ENCODE measurements around the gene LUZP2.

LUZP2 gene

DNA sequence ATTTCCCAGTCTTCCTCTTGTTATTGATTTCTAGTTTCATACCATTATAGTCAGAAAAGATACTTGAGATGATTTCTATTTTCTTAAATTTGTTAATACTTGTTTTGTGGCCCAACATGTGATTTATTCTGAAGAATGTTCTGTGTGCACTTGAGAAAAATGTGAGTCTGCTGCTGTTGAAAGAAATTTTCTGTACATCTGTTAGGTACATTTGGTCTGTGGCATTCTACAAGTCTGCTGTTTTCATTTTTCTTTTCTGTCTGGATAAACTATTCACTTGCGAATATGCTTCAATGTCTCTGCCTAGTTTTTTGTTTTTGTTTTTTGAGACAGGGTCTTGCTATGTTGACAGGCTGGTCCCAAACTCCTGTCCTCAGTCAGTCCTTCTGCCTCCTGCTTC, 26.4 kb upstream of the LUZP2 start:
- H3K9me2 ChIP-seq (replicated peaks; ENCODE audit: control insufficient read depth, low read length) = no peaks in the 10 kb centered on the region

DNA sequence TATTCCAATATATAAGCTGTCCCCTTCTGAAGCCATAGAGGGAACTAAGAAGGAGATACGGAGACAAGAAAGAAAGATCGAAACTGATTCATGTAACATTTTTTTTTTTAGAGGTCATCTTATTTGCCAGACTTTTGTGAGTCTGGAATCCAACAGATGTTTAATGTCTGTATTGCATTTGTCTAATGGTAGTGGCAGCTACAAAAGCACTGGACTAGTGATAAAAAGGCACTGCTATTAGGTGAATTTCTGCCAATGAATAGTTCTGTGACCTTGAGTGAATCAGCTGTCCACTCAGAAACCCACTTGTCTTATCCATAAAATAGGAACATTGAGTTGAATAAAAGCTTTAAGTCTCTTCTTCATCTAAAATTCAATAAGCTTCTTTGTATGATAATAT, 25.8 kb upstream of the LUZP2 start:
- Histone ChIP-seq H3K4me3 (ENCODE audit: low read length) (no peak overlapping the region), H3F3A (ENCODE audit: control insufficient read depth, insufficient read depth) (no peaks in the 10 kb centered on the region), H3K4me1 (ENCODE audit: control insufficient read depth, low read length) (no peaks in the 10 kb centered on the region), H3K4me2 (ENCODE audit: low read length) (no peak overlapping the region), H3K27me3 (ENCODE audit: control insufficient read depth, low read length) (no peaks in the 10 kb centered on the region), H3K9me2 (replicated peaks; ENCODE audit: control insufficient read depth, low read length) (no peaks in the 10 kb centered on the region), H3K79me2 (ENCODE audit: control insufficient read depth, low read length) (no peaks in the 10 kb centered on the region), H3K36me3 (ENCODE audit: control insufficient read depth, low read length) (no peaks in the 10 kb centered on the region), H3K27ac (ENCODE audit: low read depth, low read length) (no peak overlapping the region), H3K9me3 (ENCODE audit: control insufficient read depth, insufficient read depth, low read length) (no peaks in the 10 kb centered on the region), H4K20me1 (ENCODE audit: control insufficient read depth, insufficient read depth, low read depth, low read length) (no peaks in the 10 kb centered on the region)
- TF ChIP-seq EZH2phosphoT487 (IDR thresholded peaks at IDR 0.05; ENCODE audit: borderline replicate concordance, low read length) = no peak
- TF ChIP-seq, protein P1, sequence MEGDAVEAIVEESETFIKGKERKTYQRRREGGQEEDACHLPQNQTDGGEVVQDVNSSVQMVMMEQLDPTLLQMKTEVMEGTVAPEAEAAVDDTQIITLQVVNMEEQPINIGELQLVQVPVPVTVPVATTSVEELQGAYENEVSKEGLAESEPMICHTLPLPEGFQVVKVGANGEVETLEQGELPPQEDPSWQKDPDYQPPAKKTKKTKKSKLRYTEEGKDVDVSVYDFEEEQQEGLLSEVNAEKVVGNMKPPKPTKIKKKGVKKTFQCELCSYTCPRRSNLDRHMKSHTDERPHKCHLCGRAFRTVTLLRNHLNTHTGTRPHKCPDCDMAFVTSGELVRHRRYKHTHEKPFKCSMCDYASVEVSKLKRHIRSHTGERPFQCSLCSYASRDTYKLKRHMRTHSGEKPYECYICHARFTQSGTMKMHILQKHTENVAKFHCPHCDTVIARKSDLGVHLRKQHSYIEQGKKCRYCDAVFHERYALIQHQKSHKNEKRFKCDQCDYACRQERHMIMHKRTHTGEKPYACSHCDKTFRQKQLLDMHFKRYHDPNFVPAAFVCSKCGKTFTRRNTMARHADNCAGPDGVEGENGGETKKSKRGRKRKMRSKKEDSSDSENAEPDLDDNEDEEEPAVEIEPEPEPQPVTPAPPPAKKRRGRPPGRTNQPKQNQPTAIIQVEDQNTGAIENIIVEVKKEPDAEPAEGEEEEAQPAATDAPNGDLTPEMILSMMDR (IDR thresholded peaks at IDR 0.05; ENCODE audit: low read depth, low read length, poor library complexity, severe bottlenecking) = no peak

More for the DNA sequence above, 26.4 kb upstream of the LUZP2 start:
- no peaks in the 10 kb centered on the region for H3F3A ChIP-seq (ENCODE audit: control insufficient read depth, insufficient read depth)
- no peaks in the 10 kb centered on the region for H3K9me3 ChIP-seq (ENCODE audit: control insufficient read depth, insufficient read depth, low read length)
- H3K4me1 ChIP-seq (ENCODE audit: control insufficient read depth, low read length) = no peaks in the 10 kb centered on the region
- no peaks in the 10 kb centered on the region for H3K36me3 ChIP-seq (ENCODE audit: control insufficient read depth, low read length)
- no peaks in the 10 kb centered on the region for H3K79me2 ChIP-seq (ENCODE audit: control insufficient read depth, low read length)
- no peak overlapping the region for H3K27ac ChIP-seq (ENCODE audit: low read depth, low read length)
- H4K20me1 ChIP-seq (ENCODE audit: control insufficient read depth, insufficient read depth, low read depth, low read length) = no peaks in the 10 kb centered on the region
- H3K4me3 ChIP-seq (ENCODE audit: low read length) = no peak overlapping the region
- no peaks in the 10 kb centered on the region for H3K27me3 ChIP-seq (ENCODE audit: control insufficient read depth, low read length)
- no peak overlapping the region for H3K4me2 ChIP-seq (ENCODE audit: low read length)
- TF ChIP-seq EZH2phosphoT487 (IDR thresholded peaks at IDR 0.05; ENCODE audit: borderline replicate concordance, low read length) = no peak
- TF ChIP-seq, protein P1 (IDR thresholded peaks at IDR 0.05; ENCODE audit: low read depth, low read length, poor library complexity, severe bottlenecking) = no peak

DNA sequence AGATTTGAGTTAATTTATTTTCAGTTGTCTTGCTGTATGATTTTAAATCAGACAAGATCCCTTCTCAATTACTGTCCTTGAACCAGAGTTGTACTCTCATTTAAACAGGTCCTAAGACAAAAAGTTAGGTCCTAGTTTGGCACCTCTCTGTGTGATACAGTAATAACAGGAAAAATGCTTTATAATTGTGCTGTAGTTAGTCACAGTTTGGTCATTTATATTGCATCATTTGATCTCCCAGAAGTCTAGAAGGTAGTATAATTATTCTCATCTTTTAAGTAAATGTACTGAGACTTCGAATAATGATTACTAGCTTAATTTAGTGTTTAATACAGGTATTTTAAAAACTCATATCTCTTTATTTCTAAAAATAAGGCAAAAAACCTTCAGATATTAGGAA, 18.1 kb upstream of the LUZP2 start:
- Histone ChIP-seq H3K79me2 (ENCODE audit: control insufficient read depth, low read length) (no peaks in the 10 kb centered on the region), H3K9me2 (replicated peaks; ENCODE audit: control insufficient read depth, low read length) (no peaks in the 10 kb centered on the region), H3K27me3 (ENCODE audit: control insufficient read depth, low read length) (no peaks in the 10 kb centered on the region), H4K20me1 (ENCODE audit: control insufficient read depth, insufficient read depth, low read depth, low read length) (no peaks in the 10 kb centered on the region), H3F3A (ENCODE audit: control insufficient read depth, insufficient read depth) (no peaks in the 10 kb centered on the region), H3K4me2 (ENCODE audit: low read length) (no peak overlapping the region), H3K4me1 (ENCODE audit: control insufficient read depth, low read length) (no peaks in the 10 kb centered on the region), H3K9me3 (ENCODE audit: control insufficient read depth, insufficient read depth, low read length) (no peaks in the 10 kb centered on the region), H3K36me3 (ENCODE audit: control insufficient read depth, low read length) (no peaks in the 10 kb centered on the region), H3K4me3 (ENCODE audit: low read length) (no peak overlapping the region), H3K27ac (ENCODE audit: low read depth, low read length) (no peak overlapping the region)
- TF ChIP-seq EZH2phosphoT487 (IDR thresholded peaks at IDR 0.05; ENCODE audit: borderline replicate concordance, low read length) = no peak
- TF ChIP-seq, protein P1 (IDR thresholded peaks at IDR 0.05; ENCODE audit: low read depth, low read length, poor library complexity, severe bottlenecking) = no peak

DNA sequence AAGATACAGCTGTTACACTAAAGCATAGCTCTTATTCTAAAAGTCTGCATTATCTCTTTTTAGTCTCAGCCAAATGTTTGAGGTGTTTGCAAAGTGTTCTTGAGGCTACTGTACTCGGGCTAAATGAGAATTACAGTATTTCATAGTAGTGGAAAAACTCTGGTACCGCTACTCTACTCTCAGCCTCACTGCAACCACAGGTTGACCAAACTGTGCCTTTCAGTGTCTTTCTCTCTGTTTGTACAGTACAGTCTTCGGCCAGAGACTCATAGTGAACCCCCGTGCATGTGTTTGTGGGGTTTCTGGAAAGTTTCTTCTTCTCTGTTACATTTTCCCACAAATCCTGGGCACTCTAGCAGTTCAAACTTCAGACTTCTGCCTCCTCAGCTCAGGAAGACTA, 7.4 kb upstream of the LUZP2 start:
- no peaks in the 10 kb centered on the region for H3K79me2 ChIP-seq (ENCODE audit: control insufficient read depth, low read length)
- H3K4me3 ChIP-seq (ENCODE audit: low read length) = no peak overlapping the region
- H3K27me3 ChIP-seq (ENCODE audit: control insufficient read depth, low read length) = no peaks in the 10 kb centered on the region
- H3K27ac ChIP-seq (ENCODE audit: low read depth, low read length) = no peak overlapping the region
- no peaks in the 10 kb centered on the region for H3K9me2 ChIP-seq (replicated peaks; ENCODE audit: control insufficient read depth, low read length)
- H3K36me3 ChIP-seq (ENCODE audit: control insufficient read depth, low read length) = no peaks in the 10 kb centered on the region
- no peaks in the 10 kb centered on the region for H3K4me1 ChIP-seq (ENCODE audit: control insufficient read depth, low read length)
- H3F3A ChIP-seq (ENCODE audit: control insufficient read depth, insufficient read depth) = no peaks in the 10 kb centered on the region
- no peak overlapping the region for H3K4me2 ChIP-seq (ENCODE audit: low read length)
- H3K9me3 ChIP-seq (ENCODE audit: control insufficient read depth, insufficient read depth, low read length) = no peaks in the 10 kb centered on the region
- TF ChIP-seq, protein P1 (IDR thresholded peaks at IDR 0.05; ENCODE audit: low read depth, low read length, poor library complexity, severe bottlenecking) = no peak
- no peak for TF ChIP-seq EZH2phosphoT487 (IDR thresholded peaks at IDR 0.05; ENCODE audit: borderline replicate concordance, low read length)
- no peaks in the 10 kb centered on the region for H4K20me1 ChIP-seq (ENCODE audit: control insufficient read depth, insufficient read depth, low read depth, low read length)

Data from DOHH2 (cell line).